Caco-2 (cell line): ENCODE results near the gene STUB1. TPM values are rescaled to one million over a fixed set of nuclear protein-coding genes. Genes with fewer than 3 reads are reported as not detected.
A peak's percentile ranks its signal among the peaks of the same experiment; 100 is the strongest.

Experiments used
- BruUV-seq: library from RNA; stranded (reverse); fragments of 400-500 nt; replicated peaks from 2 replicates; lab custom pipeline; 2021; lab: Mats Ljungman, UMichigan
- CTCF ChIA-PET: fragments of 300-600 bp; sonication (Branson Sonifier 250); formaldehyde crosslinking; loops from one replicate; lab custom pipeline; 2022; ENCODE audit warnings: antibody characterized with exemption; lab: Charles Lee
- POLR2A ChIA-PET: fragments of 300-600 bp; sonication (Branson Sonifier 250); formaldehyde crosslinking; loops from one replicate; lab custom pipeline; 2022; ENCODE audit warnings: antibody characterized with exemption; lab: Charles Lee
- DNase-seq, 2 experiments: peaks; one replicate each; pipeline versions ENCODE4 v3.0.0 to v3.0.0-alpha.2; 2020 to 2022
- H3K27me3 ChIP-seq: replicated peaks from 2 replicates; pipeline ENCODE4 v1.6.0; 2011; ENCODE audit warnings: low read length; ENCODE audit not compliant: control insufficient read depth, insufficient read depth
- H3K36me3 ChIP-seq: 2 replicates; pipeline ENCODE4 v1.5.1; 2011; ENCODE audit warnings: low read length; ENCODE audit not compliant: control insufficient read depth, insufficient read depth
- H3K4me1 ChIP-seq: fragments of 250-450 bp; sonication (Bioruptor Pico); 2 replicates; pipeline ENCODE4 v1.5.1; 2020; ENCODE audit warnings: mild to moderate bottlenecking
- H3K4me3 ChIP-seq: 2 replicates; pipeline ENCODE4 v1.5.1; 2011; ENCODE audit warnings: low read depth, mild to moderate bottlenecking, control low read depth, low read length
- H3K9me3 ChIP-seq: fragments of 250-450 bp; sonication (Bioruptor Pico); 2 replicates; pipeline ENCODE4 v1.5.1; 2020; ENCODE audit warnings: mild to moderate bottlenecking, moderate library complexity
- H3K27ac Mint-ChIP-seq: one replicate; pipeline ENCODE4 v1.8.0; 2022; ENCODE audit warnings: mixed read lengths; ENCODE audit not compliant: unreplicated experiment
- H3K27me3 Mint-ChIP-seq: one replicate; pipeline ENCODE4 v1.8.0; 2022; ENCODE audit warnings: mixed read lengths; ENCODE audit not compliant: insufficient read depth, unreplicated experiment
- H3K36me3 Mint-ChIP-seq: one replicate; pipeline ENCODE4 v1.8.0; 2022; ENCODE audit warnings: mild to moderate bottlenecking, mixed read lengths; ENCODE audit not compliant: insufficient read depth, unreplicated experiment
- H3K4me1 Mint-ChIP-seq: one replicate; pipeline ENCODE4 v1.8.0; 2022; ENCODE audit warnings: low read depth, mixed read lengths; ENCODE audit not compliant: unreplicated experiment
- H3K4me3 Mint-ChIP-seq: one replicate; pipeline ENCODE4 v1.8.0; 2022; ENCODE audit warnings: mild to moderate bottlenecking, moderate library complexity, mixed read lengths; ENCODE audit not compliant: unreplicated experiment
- H3K9me3 Mint-ChIP-seq: one replicate; pipeline ENCODE4 v1.8.0; 2022; ENCODE audit warnings: mixed read lengths; ENCODE audit not compliant: unreplicated experiment
- CTCF ChIP-seq, 2 experiments: fragments of 200-600 bp in 1 of 2; IDR thresholded peaks; 1 replicate in 1 of 2; 2 replicates in 1 of 2; pipeline versions ENCODE4 v1.5.1 to v1.8.0; 2011 to 2022; ENCODE audit warnings: antibody characterized with exemption in 1 of 2, control low read depth in 1 of 2, inconsistent platforms in 1 of 2, low read depth in 1 of 2, low read length in 1 of 2, mild to moderate bottlenecking in 1 of 2, moderate library complexity in 1 of 2; ENCODE audit not compliant: insufficient read depth in 1 of 2, severe bottlenecking in 1 of 2, unreplicated experiment in 1 of 2
- intact Hi-C: fragments of 100-400 bp; cut with micrococcal nuclease; formaldehyde crosslinking; loops from one replicate; pipeline ENCODE4 v1.10.0; 2022; ENCODE audit not compliant: unreplicated experiment
- total RNA-seq: library from RNA; stranded (reverse); gene quantifications from 2 replicates; pipeline ENCODE4 v1.2.3, GENCODE V29; 2022

STUB1 gene
- total RNA-seq, 1 experiment from 2014 or later, result 77.8 TPM

GRCh38 chr16:672371-672770 lies 7.8 kb upstream of the STUB1 start:
- BruUV-seq, result TSS peak; percentile 3
- POLR2A ChIA-PET, result no interaction called here

GRCh38 chr16:672851-673250 lies 7.4 kb upstream of the STUB1 start:
- Histone ChIP-seq H3K4me3 (no peak overlapping the region), H3K9me3 (no peaks in the 10 kb centered on the region), H3K4me1 (no peaks in the 10 kb centered on the region; the same call in 1 of the 2 replicates), H3K36me3 (peaks cover 5% of the 10 kb centered on the region), H3K27me3 (no peaks in the 10 kb centered on the region)
- H3K4me3 Mint-ChIP-seq, result no peak overlapping the region
- no peaks in the 10 kb centered on the region for H3K4me1 Mint-ChIP-seq
- H3K27ac Mint-ChIP-seq, result no peak overlapping the region
- no peak for DNase-seq
- POLR2A ChIA-PET, result no interaction called here
- TF ChIP-seq CTCF (IDR thresholded peaks at IDR 0.05; ENCODE audit: insufficient read depth in 1 of 2, low read depth in 1 of 2, low read length in 1 of 2, severe bottlenecking in 1 of 2, unreplicated experiment in 1 of 2), result no peak
- peaks cover 17% of the 10 kb centered on the region for H3K36me3 Mint-ChIP-seq
- no peaks in the 10 kb centered on the region for H3K27me3 Mint-ChIP-seq
- intact Hi-C loops, result no loop called here
- CTCF ChIA-PET, result no interaction called here
- BruUV-seq, result no TSS peak
- H3K9me3 Mint-ChIP-seq, result no peaks in the 10 kb centered on the region

More at GRCh38 chr16:672371-672770, 7.8 kb upstream of the STUB1 start:
- peaks cover 5% of the 10 kb centered on the region for H3K36me3 ChIP-seq
- no peaks in the 10 kb centered on the region for H3K27me3 ChIP-seq
- CTCF ChIA-PET, result no interaction called here
- TF ChIP-seq CTCF (IDR thresholded peaks at IDR 0.05; ENCODE audit: insufficient read depth in 1 of 2, low read depth in 1 of 2, low read length in 1 of 2, severe bottlenecking in 1 of 2, unreplicated experiment in 1 of 2), result no peak
- Mint-ChIP-seq H3K36me3 (peaks cover 17% of the 10 kb centered on the region), H3K4me3 (no peak overlapping the region), H3K27me3 (no peaks in the 10 kb centered on the region), H3K4me1 (no peaks in the 10 kb centered on the region), H3K9me3 (no peaks in the 10 kb centered on the region), H3K27ac (no peak overlapping the region)
- DNase-seq, result no peak
- intact Hi-C loops, result no loop called here
- no peaks in the 10 kb centered on the region; the same call in 1 of the 2 replicates for H3K4me1 ChIP-seq
- H3K4me3 ChIP-seq, result no peak overlapping the region
- H3K9me3 ChIP-seq, result no peaks in the 10 kb centered on the region

- intact Hi-C loops, result no loop called here
- H3K4me1 Mint-ChIP-seq, result no peaks in the 10 kb centered on the region
- no peaks in the 10 kb centered on the region for H3K27me3 ChIP-seq
- no peak overlapping the region for H3K27ac Mint-ChIP-seq
- ChIA-PET CTCF (no interaction called here), POLR2A (no interaction called here)
- no peaks in the 10 kb centered on the region; the same call in 1 of the 2 replicates for H3K4me1 ChIP-seq
- TF ChIP-seq CTCF (IDR thresholded peaks at IDR 0.05; ENCODE audit: insufficient read depth in 1 of 2, low read depth in 1 of 2, low read length in 1 of 2, severe bottlenecking in 1 of 2, unreplicated experiment in 1 of 2), result no peak
- no peak overlapping the region for H3K4me3 ChIP-seq
- H3K27me3 Mint-ChIP-seq, result no peaks in the 10 kb centered on the region
- no peaks in the 10 kb centered on the region for H3K9me3 Mint-ChIP-seq
- no peak overlapping the region for H3K4me3 Mint-ChIP-seq
- no peak for DNase-seq
- H3K9me3 ChIP-seq, result no peaks in the 10 kb centered on the region
- peaks cover 5% of the 10 kb centered on the region for H3K36me3 ChIP-seq
- TSS peak; percentile 28 for BruUV-seq
- H3K36me3 Mint-ChIP-seq, result peaks cover 23% of the 10 kb centered on the region
These were observed 6.7 kb upstream of the STUB1 start for GRCh38 chr16:673399-673991.
